Ishikawa (cell line): ENCODE measurements around the gene PNKP.

Experiments used
- CEBPB ChIP-seq: IDR thresholded peaks from 2 replicates; pipeline ENCODE4 v1.6.1; 2012
- CREB1 ChIP-seq: IDR thresholded peaks from 2 replicates; pipeline ENCODE4 v1.6.1; 2012; ENCODE audit warnings: low read depth
- EGR1 ChIP-seq: IDR thresholded peaks from 2 replicates; pipeline ENCODE4 v1.6.1; 2012
- EP300 ChIP-seq: IDR thresholded peaks from 2 replicates; pipeline ENCODE4 v1.6.1; 2012; ENCODE audit warnings: borderline replicate concordance
- FOXM1 ChIP-seq: IDR thresholded peaks from 2 replicates; pipeline ENCODE4 v1.6.1; 2012; ENCODE audit warnings: low read depth, borderline replicate concordance
- NFIC ChIP-seq: IDR thresholded peaks from 2 replicates; pipeline ENCODE4 v1.6.1; 2012
- RAD21 ChIP-seq: IDR thresholded peaks from 2 replicates; pipeline ENCODE4 v1.6.1; 2012; ENCODE audit warnings: low read depth
- TAF1 ChIP-seq: IDR thresholded peaks from 2 replicates; pipeline ENCODE4 v1.6.1; 2012; ENCODE audit warnings: low read depth, mild to moderate bottlenecking
- TCF12 ChIP-seq: IDR thresholded peaks from 2 replicates; pipeline ENCODE4 v1.6.1; 2012; ENCODE audit warnings: low read depth
- TEAD4 ChIP-seq: IDR thresholded peaks from 2 replicates; pipeline ENCODE4 v1.6.1; 2012
- YY1 ChIP-seq: IDR thresholded peaks from 2 replicates; pipeline ENCODE4 v1.6.1; 2012; ENCODE audit warnings: low read depth
- ZBTB7A ChIP-seq: IDR thresholded peaks from 2 replicates; pipeline ENCODE4 v1.6.1; 2012; ENCODE audit warnings: low read depth
- TF ChIP-seq, protein P1 (sequence below): IDR thresholded peaks from 2 replicates; pipeline ENCODE4 v1.6.1; 2012
- TF ChIP-seq, protein P2 (sequence below): IDR thresholded peaks from 2 replicates; pipeline ENCODE4 v1.6.1; 2012
- TF ChIP-seq, protein P3 (sequence below): IDR thresholded peaks from 2 replicates; pipeline ENCODE4 v1.6.1; 2012; ENCODE audit warnings: low read depth, mild to moderate bottlenecking

The PNKP gene

DNA sequence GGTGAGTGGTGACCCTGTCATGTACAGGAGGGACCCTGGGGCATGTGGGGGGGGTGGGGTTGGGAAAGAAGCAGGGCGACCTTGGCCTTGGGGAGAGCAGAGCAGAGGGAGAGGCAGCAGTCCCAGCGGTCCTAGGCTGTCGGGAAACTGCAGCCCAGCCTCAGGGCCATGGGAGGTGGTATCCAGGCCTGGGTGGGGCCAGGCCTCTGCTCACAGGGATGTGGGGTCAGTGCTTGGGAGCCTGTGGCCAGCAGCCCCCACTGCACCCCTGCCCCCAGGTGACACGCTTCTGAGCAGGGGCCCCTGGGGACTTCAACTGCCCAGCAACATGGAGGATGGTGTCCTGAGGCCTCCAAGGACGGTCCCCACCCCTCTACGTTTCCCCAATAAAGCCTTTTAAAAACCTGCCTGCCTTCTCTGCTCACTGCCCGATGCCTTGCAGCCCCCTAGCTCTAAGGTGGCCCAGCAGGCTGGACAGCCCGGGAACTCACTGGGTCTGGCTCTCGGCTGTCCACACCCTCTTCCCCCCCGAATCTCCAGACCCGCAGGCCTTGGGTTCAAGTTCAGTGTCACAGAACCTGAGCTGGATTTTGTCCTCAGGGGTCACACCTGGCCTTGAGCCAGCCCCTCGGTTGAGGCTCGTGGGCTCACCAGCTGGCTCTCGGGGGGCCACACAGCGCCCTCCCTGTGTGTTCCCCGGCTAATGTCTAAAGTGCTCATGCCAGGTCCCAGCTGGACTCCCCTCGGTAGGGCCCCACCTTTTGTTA, 6.9 kb downstream of the PNKP start:
- TF ChIP-seq TEAD4 (no peak), ZBTB7A (peak; percentile 45; the same call in 1 of the 2 replicates)

DNA sequence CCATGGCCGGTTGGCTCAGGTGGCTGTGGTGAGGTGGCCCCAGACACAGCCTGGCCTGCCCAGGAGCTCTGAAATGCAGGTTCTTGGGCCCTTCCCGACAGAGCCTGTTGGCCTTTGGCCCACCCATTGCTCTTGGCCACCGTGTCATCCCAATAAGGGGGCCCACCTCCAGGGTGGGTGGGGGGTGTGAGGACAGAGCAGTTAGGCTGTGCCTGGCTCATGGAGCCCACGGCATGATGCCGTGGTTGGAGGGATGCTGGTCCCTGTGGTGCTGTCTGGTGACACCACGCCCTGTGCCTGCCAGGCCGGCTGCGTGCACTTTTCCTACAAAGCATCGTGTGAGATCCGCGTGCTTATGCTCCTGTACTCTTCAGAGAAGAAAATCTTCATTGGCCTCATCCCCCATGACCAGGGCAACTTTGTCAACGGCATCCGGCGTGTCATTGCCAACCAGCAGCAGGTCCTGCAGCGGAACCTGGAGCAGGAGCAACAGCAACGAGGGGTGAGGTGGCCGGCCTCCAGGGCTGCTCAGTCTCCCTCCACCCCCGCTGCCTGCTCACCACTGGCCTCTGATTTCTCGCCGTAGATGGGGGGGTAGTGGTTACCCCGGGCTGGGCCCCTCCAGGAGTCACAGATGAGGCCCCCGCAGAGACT, 7.6 kb downstream of the PNKP start:
- TF ChIP-seq, protein P1, sequence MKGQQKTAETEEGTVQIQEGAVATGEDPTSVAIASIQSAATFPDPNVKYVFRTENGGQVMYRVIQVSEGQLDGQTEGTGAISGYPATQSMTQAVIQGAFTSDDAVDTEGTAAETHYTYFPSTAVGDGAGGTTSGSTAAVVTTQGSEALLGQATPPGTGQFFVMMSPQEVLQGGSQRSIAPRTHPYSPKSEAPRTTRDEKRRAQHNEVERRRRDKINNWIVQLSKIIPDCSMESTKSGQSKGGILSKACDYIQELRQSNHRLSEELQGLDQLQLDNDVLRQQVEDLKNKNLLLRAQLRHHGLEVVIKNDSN, result no peak
- TF ChIP-seq TEAD4 (no peak), FOXM1 (no peak)

DNA sequence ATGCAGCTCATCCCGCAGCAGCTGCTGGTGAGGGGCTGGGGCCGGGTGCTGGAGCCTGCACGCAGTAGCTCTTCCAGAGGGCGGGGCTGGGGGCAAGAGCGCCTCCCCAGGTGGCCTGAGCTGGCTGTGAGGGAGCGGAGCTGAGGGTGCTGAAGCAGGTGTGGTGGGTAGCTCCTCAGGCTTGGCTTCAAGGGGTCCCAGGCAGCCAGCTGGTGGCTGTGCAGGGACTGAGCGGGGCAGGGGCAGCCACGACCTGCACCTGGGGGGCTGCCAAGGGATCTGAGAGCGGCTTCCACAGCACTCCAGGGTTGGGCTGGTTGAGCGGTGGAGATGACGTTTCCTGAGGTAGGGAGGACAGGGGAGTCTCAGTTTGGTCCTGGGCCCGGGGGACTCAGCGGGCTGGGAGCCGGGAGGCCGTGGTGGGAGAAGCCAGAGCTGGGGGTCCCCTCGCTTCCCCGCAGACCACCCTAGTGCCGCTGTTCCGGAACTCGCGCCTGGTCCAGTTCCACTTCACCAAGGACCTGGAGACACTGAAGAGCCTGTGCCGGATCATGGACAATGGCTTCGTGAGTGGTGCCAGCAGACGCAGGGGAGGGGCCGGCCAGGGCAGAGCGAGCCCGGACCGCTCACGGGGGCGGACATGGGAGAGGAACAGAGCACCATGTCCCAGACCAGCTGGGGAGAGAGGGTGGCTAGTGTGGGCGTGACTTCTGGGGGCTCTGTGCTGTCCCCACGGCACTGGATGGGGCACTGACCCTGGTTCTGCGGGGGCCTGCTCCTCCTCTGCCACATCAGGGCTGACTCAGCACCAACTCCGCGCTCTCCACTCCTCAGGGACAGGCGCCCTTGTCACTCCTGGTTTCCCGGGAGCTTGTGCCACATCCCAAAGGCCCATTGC, 9.0 kb downstream of the PNKP start:
- TF ChIP-seq YY1 (no peak), RAD21 (no peak), EP300 (no peak), TEAD4 (no peak), CREB1 (no peak), ZBTB7A (no peak), EGR1 (no peak), CEBPB (no peak), TCF12 (no peak), FOXM1 (no peak), TAF1 (no peak)
- TF ChIP-seq, protein P2, sequence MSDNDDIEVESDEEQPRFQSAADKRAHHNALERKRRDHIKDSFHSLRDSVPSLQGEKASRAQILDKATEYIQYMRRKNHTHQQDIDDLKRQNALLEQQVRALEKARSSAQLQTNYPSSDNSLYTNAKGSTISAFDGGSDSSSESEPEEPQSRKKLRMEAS, result no peak
- TF ChIP-seq, protein P3, sequence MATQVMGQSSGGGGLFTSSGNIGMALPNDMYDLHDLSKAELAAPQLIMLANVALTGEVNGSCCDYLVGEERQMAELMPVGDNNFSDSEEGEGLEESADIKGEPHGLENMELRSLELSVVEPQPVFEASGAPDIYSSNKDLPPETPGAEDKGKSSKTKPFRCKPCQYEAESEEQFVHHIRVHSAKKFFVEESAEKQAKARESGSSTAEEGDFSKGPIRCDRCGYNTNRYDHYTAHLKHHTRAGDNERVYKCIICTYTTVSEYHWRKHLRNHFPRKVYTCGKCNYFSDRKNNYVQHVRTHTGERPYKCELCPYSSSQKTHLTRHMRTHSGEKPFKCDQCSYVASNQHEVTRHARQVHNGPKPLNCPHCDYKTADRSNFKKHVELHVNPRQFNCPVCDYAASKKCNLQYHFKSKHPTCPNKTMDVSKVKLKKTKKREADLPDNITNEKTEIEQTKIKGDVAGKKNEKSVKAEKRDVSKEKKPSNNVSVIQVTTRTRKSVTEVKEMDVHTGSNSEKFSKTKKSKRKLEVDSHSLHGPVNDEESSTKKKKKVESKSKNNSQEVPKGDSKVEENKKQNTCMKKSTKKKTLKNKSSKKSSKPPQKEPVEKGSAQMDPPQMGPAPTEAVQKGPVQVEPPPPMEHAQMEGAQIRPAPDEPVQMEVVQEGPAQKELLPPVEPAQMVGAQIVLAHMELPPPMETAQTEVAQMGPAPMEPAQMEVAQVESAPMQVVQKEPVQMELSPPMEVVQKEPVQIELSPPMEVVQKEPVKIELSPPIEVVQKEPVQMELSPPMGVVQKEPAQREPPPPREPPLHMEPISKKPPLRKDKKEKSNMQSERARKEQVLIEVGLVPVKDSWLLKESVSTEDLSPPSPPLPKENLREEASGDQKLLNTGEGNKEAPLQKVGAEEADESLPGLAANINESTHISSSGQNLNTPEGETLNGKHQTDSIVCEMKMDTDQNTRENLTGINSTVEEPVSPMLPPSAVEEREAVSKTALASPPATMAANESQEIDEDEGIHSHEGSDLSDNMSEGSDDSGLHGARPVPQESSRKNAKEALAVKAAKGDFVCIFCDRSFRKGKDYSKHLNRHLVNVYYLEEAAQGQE, result no peak

DNA sequence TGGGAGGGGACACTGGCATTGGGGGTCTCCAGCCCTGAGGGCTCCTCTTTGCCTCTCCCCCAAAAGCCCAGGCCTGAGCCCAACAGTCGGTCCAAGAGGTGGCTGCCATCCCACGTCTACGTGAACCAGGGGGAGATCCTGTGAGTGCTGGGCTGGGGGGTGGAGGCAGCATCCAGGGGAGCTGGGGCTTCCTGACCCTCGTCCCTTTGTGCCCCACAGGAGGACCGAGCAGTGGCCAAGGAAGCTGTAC, 9.6 kb downstream of the PNKP start:
- no peak for TF ChIP-seq TAF1
- no peak for TF ChIP-seq FOXM1
- TF ChIP-seq RAD21, result no peak
- no peak for TF ChIP-seq YY1
- TF ChIP-seq NFIC, result no peak
- TF ChIP-seq, protein P1, result no peak
- TF ChIP-seq EP300, result no peak
- TF ChIP-seq TCF12, result no peak
- no peak for TF ChIP-seq CREB1
- no peak for TF ChIP-seq EGR1
- TF ChIP-seq, protein P3, result no peak
- TF ChIP-seq CEBPB, result no peak
- TF ChIP-seq, protein P2, result no peak
- TF ChIP-seq ZBTB7A, result no peak
- no peak for TF ChIP-seq TEAD4

DNA sequence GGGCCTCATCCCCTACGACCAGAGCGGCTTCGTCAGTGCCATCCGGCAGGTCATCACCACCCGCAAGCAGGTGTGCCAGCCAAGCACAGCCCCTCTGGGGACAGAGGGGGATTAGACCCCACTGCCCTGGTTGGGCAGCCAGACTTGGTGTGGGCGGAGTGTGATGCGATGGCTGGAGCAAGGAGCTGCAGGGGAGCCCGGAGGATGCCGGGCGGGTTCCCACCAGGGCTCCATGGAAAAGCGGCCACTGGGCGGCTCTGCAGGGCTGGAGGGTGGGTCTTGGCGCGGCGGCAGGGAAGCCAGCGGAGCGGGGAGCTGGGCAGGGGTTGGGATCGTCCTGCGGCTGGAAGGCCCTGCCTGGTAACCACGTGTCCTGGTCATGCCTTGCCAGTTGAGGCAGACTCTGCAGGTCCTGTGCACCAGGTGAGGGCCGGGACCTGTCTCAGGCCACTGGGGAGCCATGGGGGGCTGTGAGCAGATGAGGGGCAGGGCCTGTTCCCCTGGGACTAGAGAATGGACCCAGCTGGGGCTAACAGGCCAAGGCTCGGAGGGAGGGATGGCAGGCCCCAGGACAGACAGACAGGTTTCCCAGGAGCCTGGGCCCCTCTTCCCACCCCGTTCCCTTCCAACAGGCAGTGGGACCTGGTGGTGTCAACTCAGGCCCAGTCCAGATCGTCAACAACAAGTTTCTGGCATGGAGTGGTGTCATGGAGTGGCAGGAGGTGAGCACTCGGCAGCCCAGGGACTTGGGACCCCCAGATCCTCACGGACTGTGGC, 10.1 kb downstream of the PNKP start:
- no peak for TF ChIP-seq TAF1
- no peak for TF ChIP-seq TCF12
- TF ChIP-seq ZBTB7A, result no peak
- no peak for TF ChIP-seq YY1
- no peak for TF ChIP-seq CREB1
- no peak for TF ChIP-seq CEBPB
- no peak for TF ChIP-seq EP300
- no peak for TF ChIP-seq RAD21
- TF ChIP-seq, protein P1, result no peak
- no peak for TF ChIP-seq NFIC
